NCI-H2029 treated with DMSO at 0.1 percent for 48 hours (cell line): ENCODE data around the gene GNPNAT1.
"Not testable (repeated sequence)": the region's sequence is repeated elsewhere in the genome, so short reads cannot be mapped to it uniquely, and the experiment has no call there.

Experiments used
- DNase-seq: peaks from one replicate; lab custom pipeline; 2025; lab: John Stamatoyannopoulos, UW

GNPNAT1 gene

GRCh38 chr14:52729585-52729924 is 61.9 kb downstream of the GNPNAT1 start:
- no peak for DNase-seq

GRCh38 chr14:52729035-52729434 is 62.4 kb downstream of the GNPNAT1 start:
- not testable (repeated sequence) for DNase-seq

GRCh38 chr14:52727509-52727908 is 63.9 kb downstream of the GNPNAT1 start:
- not testable (repeated sequence) for DNase-seq
